GM12872 (cell line): ENCODE measurements around the gene SLC4A8.

Experiments used
- TF ChIP-seq, protein P1 (sequence below): IDR thresholded peaks from 3 replicates; pipeline ENCODE4 v1.5.1; 2011; ENCODE audit warnings: low read depth, mild to moderate bottlenecking, low read length, moderate library complexity; ENCODE audit not compliant: insufficient read depth

Gene SLC4A8

DNA sequence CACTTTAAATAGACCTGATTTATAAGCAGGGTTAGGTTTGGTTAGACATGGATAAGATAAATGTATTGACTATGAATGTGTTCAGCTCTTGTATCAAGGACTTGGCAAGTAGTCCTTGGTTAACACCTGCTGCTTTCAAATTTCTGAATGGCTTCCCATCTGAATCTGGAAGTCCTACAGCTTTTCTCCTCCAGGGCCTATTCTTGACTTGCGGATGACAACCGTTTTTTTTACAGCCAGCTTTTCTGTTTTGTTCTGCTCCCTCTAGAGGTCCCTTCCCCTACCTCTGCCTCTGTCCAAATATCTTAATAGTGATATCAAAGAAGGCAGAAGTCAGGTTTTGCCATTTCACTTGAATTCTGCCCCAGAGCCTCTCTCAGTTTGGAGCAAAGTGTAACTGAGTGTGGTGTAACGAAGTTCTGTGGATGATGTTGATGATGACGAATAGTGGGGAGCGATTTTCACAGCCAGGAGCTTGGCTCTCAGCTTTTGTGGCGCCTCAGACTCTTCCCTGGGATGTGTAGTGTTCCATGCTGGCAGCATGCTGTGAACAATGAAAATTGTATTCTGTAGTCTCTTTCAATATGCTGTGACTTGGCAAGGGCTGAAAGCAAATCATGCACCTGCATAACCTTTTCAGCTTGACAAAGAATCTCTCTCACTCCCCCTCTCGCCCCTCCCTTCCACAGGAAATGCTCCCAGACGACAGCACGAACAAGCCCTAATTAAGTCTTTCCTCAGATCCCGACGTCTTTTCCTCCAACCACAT lies 5.0 kb upstream of the SLC4A8 start:
- TF ChIP-seq, protein P1, sequence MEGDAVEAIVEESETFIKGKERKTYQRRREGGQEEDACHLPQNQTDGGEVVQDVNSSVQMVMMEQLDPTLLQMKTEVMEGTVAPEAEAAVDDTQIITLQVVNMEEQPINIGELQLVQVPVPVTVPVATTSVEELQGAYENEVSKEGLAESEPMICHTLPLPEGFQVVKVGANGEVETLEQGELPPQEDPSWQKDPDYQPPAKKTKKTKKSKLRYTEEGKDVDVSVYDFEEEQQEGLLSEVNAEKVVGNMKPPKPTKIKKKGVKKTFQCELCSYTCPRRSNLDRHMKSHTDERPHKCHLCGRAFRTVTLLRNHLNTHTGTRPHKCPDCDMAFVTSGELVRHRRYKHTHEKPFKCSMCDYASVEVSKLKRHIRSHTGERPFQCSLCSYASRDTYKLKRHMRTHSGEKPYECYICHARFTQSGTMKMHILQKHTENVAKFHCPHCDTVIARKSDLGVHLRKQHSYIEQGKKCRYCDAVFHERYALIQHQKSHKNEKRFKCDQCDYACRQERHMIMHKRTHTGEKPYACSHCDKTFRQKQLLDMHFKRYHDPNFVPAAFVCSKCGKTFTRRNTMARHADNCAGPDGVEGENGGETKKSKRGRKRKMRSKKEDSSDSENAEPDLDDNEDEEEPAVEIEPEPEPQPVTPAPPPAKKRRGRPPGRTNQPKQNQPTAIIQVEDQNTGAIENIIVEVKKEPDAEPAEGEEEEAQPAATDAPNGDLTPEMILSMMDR = no peak

DNA sequence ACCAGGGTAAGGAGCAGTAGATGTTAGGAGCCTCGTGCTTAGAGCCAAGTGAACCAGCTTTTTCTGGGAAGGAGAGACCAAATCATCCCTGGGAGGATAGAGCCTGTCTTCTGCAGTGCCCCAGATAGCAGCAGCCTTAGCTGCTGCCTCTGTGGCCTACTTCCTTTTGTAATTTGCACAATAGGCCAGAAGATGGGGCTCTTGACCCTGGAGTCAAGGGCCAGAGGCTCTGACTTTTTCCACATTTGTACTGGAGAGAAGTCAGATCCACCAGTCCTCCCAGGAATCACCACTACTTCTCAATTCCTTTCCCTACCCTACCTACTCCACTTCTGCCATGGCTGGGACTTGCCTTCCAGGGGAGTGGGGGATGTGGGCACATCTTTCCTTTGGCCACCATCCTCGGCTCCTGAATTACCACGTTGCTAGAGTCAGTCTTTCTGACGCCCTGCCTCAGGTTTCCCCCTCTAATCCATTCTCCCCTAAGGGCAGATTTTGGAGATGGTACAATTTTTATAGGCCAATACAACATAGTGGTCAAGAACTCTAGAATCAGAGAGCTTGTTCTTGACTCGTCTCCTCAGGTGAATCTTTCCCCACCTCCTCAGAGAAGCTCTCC lies 3.3 kb upstream of the SLC4A8 start:
- TF ChIP-seq, protein P1 = peak; percentile 80

DNA sequence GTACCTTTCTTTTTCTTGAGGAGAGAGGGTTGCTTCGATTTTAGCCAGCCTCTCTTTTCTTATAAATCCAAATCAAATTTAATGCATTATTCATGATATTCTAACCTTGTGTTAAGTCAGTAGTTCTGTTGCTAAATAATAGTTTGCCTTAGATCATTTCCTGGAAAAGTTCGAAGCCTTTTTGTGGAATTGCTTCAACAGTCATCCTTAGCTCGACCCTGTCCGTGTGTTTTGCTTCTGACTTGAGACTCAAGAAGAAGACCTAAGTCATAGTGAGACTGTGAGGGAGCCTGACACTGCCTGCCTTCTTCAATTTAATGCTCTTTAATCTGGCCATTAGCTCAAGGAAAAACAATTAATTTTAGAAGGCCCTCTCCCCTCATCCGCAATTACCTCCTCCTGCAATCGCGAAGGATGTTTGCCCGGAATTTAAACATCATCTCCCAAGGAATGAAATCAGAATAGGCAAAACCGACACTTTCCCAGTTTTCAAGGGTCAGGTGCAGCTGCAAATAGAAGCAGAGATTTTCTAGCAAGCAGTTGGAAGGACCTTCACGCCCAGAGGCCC lies 453 bp upstream of the SLC4A8 start:
- TF ChIP-seq, protein P1 = no peak

DNA sequence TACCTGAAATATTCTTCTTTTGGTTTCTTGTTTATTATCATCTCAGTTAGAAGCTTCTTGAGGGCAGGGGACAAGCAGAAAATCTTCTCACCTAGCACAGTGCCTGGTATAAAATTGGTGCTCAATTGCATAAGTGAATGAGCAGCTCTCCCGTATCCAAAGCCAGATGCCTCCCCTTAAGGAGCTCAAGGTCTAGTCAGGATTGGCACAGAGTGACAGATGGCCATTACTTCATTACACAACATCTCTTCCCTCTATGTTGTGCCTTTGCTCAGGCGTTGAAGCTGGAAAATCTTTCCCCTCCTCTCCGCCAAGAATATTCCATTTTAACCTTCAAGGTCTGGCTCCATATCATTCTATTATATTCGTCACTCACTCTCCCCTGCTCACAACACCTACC lies 3.6 kb downstream of the SLC4A8 start:
- TF ChIP-seq, protein P1 = no peak

DNA sequence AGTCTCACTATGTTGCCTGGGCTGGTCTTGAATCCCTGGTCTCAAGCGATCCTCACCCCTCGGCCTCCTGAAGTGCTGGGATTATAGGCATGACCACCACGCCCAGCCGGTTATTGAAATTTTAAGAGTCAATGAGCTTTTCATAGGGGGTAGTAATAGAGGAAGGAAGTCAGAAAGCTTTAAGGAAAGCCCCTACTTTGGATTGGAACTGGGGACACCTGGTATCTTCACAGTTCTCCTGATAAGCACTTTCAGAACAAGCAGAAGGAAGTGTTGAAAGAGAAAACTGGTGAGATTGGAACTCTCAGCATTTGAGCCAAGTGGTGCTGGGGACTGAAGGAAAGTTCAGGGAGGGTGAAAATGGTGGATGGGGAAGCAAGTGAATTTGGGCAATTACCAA lies 5.1 kb downstream of the SLC4A8 start:
- TF ChIP-seq, protein P1 = no peak

DNA sequence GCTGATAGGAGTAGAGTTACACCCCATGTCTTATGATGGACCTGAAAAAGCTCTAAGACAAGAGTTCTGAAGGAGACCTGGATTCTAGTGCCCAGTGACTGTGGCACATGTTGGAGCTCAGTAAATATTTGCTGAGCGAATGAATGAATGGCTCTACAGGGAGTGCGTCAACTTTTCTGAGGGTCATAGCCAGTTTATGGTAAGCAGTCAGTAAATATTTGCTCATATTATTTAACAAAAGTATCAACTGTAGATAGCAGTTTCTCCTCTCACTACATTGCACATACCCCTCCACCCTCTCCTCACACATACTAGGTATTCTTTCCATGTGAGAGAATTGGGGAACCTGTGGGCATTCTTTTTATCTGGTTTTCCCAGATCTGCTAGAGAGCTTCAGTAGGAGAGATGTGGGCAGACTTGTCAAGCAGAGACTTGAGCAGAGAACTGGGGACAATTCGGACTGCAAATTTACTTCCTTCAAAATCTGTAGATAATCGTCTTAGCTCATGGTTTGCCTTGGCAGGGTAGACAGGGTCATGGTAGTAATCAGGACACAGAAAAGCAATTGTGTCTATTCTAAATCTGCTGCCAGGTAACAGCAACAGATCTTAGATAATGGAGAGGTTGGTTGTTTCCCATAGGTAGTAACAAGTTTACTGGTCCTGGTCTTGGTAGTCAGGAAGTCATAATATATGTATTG lies 5.7 kb downstream of the SLC4A8 start:
- TF ChIP-seq, protein P1 = no peak

DNA sequence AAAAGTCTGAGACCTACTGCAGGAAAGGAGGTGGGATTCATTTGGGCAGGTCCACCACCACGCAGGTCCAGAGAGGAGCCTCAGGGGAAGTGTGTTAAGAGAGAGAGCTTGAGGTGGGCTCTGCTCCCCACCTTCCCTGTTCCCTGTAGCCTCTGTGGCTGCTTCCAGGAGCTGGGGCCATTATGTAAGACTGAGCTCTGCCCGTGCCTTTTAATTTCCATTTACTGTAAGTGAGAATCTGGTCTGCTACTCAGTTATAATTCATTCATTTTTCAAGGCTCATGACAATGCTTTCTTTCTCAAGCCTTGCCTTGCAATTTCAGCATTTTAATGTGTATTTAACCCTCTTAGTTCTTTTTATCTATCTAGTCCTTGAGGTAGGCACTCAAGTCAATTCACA lies 8.3 kb downstream of the SLC4A8 start:
- TF ChIP-seq, protein P1 = no peak
